ENCODE measurements around the gene ZRANB3. TPM values are rescaled to one million over a fixed set of nuclear protein-coding genes. Genes with fewer than 3 reads are reported as not detected.

The ZRANB3 gene
- total and polyA plus RNA-seq, 10 of the 15 experiments (the other 5 are each of a cell fraction or from before 2014, with no cell fraction given) = 5.6 to 11.4 (median 9.9) TPM

GRCh38 chr2:135411646-135412045, 119.4 kb downstream of the ZRANB3 start (continued):
- TF ChIP-seq E2F8 (IDR thresholded peaks at IDR 0.05; ENCODE audit: low read depth, partially characterized antibody) (no peak), PBX3 (IDR thresholded peaks at IDR 0.05; ENCODE audit: insufficient replicate concordance, low read depth, low read length) (no peak), SMAD1 (IDR thresholded peaks at IDR 0.05; ENCODE audit: low read depth, partially characterized antibody) (no peak), ZZZ3 (IDR thresholded peaks at IDR 0.05; ENCODE audit: control insufficient read depth, insufficient read length, low read depth) (no peak), HDAC2 (IDR thresholded peaks at IDR 0.05) (no peak), GATAD2B (conservative IDR thresholded peaks at IDR 0.05; ENCODE audit: low read depth) (no peak), SREBF1 (IDR thresholded peaks at IDR 0.05; ENCODE audit: low read length) (no peak), BRCA1 (IDR thresholded peaks at IDR 0.05; ENCODE audit: low read depth, low read length) (no peak), MEF2B (IDR thresholded peaks at IDR 0.05; ENCODE audit: partially characterized antibody, poor library complexity, severe bottlenecking) (no peak), SKIL (IDR thresholded peaks at IDR 0.05; ENCODE audit: low read depth, poor library complexity, severe bottlenecking) (no peak), IKZF1 (conservative IDR thresholded peaks at IDR 0.05) (no peak)

Data from GM12878 (cell line).